GM12864 (cell line): ENCODE data around the gene STEAP1B.
"Not testable (repeated sequence)": the region's sequence is repeated elsewhere in the genome, so short reads cannot be mapped to it uniquely, and the experiment has no call there.

Source experiments
- DNase-seq: peaks from one replicate; pipeline ENCODE4 v3.0.0-alpha.2; 2011; ENCODE audit warnings: low read depth
- H3K4me3 ChIP-seq: 2 replicates; pipeline ENCODE4 v1.5.1; 2011; ENCODE audit warnings: mild to moderate bottlenecking, low read depth, low read length, control low read depth
- TF ChIP-seq, protein P1 (sequence below): IDR thresholded peaks from 2 replicates; pipeline ENCODE4 v1.5.1; 2011; ENCODE audit warnings: low read depth, mild to moderate bottlenecking, moderate library complexity, low read length, control low read depth, inconsistent platforms; ENCODE audit errors: missing control alignments

The STEAP1B gene

DNA sequence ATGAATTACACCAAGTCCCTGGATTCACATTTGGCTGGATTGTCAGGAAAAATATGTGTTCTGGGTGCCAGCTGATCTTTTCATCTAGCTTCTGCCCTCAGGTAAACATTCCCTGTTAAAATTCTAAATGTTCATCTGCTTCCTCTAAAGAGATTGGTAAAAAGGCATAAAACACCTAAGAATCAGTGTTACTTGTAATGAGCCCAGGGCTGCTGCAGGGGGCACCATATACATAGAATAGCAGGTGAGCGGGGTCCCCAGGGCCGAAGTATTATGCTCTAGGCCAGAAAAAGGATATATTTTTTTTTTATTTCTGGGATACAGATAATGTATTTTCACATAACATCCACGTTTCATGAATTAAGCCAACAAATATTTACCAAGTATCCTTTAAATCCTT is 4.5 kb upstream of the STEAP1B start:
- TF ChIP-seq, protein P1, sequence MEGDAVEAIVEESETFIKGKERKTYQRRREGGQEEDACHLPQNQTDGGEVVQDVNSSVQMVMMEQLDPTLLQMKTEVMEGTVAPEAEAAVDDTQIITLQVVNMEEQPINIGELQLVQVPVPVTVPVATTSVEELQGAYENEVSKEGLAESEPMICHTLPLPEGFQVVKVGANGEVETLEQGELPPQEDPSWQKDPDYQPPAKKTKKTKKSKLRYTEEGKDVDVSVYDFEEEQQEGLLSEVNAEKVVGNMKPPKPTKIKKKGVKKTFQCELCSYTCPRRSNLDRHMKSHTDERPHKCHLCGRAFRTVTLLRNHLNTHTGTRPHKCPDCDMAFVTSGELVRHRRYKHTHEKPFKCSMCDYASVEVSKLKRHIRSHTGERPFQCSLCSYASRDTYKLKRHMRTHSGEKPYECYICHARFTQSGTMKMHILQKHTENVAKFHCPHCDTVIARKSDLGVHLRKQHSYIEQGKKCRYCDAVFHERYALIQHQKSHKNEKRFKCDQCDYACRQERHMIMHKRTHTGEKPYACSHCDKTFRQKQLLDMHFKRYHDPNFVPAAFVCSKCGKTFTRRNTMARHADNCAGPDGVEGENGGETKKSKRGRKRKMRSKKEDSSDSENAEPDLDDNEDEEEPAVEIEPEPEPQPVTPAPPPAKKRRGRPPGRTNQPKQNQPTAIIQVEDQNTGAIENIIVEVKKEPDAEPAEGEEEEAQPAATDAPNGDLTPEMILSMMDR, result peak; percentile 12
- H3K4me3 ChIP-seq, DNase-seq: not testable (repeated sequence)

DNA sequence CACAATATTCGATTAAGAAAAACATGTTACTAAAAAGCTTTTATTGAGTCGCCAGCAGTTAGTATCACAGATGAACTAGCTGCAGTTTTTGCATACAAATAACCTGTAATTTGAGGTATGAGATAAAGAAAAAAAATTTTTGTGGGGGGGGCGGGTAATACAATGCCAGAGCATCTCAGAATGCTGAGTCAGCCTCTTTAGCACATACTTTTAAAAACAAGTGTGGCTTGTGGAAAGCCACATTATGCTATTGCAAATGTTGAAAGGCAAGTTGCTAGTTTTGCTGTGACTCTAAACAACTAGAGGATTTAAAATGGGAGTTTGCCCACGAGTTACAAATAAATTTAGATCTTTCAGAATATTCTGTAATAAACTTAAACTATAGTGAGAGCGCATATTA is 2.1 kb upstream of the STEAP1B start:
- not testable (repeated sequence) for DNase-seq

DNA sequence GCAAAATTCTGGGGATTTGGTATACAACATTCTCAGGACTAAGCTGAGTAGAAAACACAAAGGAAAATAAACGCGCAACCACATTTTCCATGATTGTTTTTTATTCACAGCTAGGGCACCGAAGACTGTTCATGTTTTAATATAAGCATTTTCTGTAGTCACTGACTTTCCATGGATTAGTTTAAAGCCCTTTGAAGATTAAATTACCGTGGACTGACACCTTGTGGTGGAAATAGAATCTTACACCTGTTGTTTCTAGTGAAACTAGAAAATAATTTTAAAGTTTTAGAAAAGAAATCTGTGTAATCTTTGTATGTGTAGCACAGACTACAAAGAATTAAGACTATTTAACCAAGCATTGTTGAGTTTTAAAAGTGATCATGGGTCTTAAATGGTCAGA is 1.3 kb upstream of the STEAP1B start:
- TF ChIP-seq, protein P1, result peak; percentile 6
- not testable (repeated sequence) for DNase-seq, H3K4me3 ChIP-seq

More for the DNA sequence above, 2.1 kb upstream of the STEAP1B start:
- not testable (repeated sequence) for H3K4me3 ChIP-seq

DNA sequence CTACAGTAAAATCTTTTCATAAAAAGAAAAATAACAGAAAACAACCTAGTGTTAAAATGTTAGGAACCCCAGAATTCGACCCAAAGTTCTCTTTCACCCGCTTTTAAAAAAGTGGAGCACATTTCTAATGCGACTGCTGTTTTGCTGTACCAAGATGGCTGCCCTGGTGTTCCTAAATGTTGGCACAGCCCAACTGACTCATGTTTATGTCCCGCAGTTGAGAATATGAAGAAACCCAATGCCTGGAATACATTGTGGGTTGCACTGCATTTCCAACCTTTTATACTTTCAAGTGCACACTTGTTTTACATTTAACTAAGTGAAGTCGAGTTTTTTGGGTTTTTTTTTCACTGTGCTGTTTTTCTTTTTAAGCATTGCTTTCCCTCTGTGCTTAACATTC is 944 bp downstream of the STEAP1B start:
- TF ChIP-seq, protein P1, result no peak
- no peak for DNase-seq
- H3K4me3 ChIP-seq, result no peak overlapping the region

DNA sequence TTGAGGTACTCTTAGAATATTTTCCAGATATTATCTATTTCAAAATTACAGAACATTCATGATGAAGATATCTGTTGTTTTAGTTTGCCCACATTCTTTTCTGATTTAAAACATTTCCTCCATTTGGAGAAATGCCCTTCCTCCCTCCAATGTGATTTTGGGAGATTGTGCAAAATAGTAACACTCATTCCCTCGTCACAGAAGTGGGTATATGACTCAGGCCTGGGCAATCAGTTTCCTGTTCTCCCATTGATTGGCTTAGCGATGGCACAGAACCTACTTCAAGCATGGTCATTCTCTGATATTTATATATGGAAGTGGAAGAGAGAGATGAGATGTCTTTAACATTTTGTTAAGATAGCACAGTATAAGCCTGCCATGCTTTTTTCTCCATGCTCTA is 3.1 kb downstream of the STEAP1B start:
- not testable (repeated sequence) for H3K4me3 ChIP-seq

DNA sequence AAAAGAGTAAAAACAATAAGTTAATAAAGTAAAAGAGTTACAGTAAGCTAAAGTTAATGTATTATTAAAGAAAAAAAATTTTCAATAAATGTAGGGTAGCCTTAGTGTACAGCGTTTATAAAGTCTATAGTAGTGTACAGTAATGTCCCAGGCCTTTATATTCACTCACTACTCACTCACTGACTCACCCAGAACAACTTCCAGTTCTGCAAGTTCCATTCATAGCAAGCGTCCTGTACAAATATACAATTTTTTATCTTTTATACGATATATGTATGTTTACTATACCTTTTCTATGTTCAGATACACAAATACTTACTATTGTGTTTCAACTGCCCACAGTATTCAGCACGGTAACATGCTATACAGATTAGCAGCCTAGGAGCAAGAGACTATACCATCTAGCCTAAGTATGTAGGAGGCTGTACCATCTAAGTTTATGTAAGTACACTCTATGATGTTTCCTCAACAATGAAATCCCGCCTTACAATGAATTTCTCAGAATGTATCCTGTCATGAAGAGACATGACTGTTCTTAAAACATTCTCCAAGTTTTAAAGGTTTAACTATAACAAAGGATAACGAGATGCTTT is 3.6 kb downstream of the STEAP1B start:
- H3K4me3 ChIP-seq, DNase-seq: not testable (repeated sequence)

More for the DNA sequence above, 3.1 kb downstream of the STEAP1B start:
- not testable (repeated sequence) for DNase-seq

DNA sequence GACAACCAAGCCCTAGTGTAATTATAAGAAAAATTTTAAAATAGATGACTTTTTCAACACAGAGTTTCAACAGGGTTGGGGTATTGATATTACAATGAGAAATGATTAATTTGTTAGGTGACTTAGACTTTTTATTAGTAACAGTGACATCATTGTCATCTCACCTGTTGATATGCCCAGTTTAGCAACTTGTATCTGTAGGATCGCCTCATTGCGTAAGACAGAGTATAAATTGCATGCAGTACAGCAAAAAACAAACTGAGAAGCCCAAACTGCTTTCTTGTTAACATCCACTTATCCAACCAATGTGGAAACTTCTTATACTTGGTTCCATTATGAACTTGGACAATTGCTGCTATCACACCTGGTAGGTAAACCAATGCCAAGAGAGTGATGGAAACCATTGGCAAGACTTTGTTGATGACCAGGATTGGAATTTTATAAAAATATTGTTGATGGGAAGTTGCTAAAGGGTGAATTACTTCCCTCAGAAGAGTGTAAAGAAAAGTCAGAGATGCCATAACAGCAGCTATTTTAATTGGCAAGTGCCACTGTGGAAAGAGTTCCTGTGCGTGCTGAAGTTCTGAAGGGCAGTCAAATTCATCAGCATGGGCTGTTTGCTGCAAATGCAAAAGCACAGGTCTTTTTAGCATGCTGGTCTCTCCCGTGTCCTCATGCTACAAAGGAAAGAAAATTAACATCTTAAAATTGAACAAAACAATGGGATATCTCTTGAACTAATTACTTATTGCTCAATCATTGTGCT is 6.6 kb downstream of the STEAP1B start:
- H3K4me3 ChIP-seq, DNase-seq: not testable (repeated sequence)

DNA sequence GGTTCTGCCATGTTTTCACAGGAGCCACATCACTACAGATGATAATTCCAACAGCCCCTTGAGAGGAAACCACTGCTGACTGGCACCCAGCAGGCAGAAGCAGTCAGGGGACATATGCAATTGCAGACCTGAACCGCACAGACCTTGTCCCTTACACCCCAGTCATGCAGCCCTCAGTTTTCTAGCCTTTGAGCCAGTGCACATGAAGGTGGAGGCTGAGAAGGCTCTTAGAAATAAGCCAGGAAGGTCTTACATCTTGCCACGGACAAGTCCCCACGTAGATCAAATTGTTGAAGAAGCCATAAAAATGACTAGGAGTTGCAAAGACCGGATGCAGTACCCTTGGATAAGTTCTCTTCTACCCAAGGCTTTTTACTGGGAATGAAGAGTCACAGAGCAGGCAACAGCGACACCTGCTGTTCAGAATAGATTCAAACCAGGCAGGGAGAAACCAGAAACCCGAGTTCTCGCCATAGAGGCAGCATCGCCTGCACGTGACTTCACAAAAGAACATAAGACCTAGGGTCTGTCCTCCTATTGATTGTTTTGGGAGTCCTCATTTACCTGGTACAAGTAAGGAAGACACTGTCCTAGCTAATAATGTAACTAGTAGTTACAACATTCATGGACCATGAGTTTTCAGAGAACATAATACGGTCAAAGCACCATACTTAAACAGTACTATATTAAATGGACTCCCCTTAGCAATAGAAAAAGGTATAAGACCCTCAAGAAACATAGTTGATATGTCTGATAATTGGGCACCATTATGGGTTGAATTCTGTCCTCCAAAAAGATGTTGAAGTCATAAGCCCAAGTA is 11.1 kb downstream of the STEAP1B start:
- H3K4me3 ChIP-seq, result no peak overlapping the region
- DNase-seq, result peak; percentile 29
- TF ChIP-seq, protein P1, result peak; percentile 86
